Measurements from ENCODE around the gene APPL2.
"Not testable (repeated sequence)": the region's sequence is repeated elsewhere in the genome, so short reads cannot be mapped to it uniquely, and the experiment has no call there.

Gene APPL2

GRCh38 chr12:105235732-105236476, at the start of gene APPL2:
Gene APPL2, minus strand, starts transcription at chr12:105236174. Its CDS starts 162 bp downstream, at chr12:105236012.
- DNase-seq, result peak; percentile 92

DNA sequence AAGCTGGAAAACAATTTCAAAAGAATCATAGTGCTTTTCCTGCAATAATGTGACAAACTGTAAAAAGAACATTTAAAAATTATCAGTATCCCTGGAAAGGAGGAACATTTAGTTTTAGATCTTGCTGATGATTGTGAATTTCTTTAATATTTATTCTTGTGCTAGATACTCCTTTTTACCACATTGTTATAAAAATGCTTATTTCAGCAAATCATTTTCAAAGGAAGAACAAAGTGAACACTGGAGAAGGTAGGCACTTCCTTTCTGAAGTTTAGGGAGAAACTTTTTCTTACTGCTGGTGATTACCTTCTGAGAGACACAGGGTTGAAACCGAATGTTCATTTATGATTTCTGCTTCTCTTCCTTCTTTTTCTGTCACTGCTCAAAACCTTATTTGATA, 49.4 kb upstream of the APPL2 start:
- DNase-seq, result no peak

- no peak for DNase-seq
Observed at GRCh38 chr12:105281694-105282049, 45.7 kb upstream of the APPL2 start.

- DNase-seq, result no peak
Observed at GRCh38 chr12:105280966-105281693, 45.2 kb upstream of the APPL2 start.

DNA sequence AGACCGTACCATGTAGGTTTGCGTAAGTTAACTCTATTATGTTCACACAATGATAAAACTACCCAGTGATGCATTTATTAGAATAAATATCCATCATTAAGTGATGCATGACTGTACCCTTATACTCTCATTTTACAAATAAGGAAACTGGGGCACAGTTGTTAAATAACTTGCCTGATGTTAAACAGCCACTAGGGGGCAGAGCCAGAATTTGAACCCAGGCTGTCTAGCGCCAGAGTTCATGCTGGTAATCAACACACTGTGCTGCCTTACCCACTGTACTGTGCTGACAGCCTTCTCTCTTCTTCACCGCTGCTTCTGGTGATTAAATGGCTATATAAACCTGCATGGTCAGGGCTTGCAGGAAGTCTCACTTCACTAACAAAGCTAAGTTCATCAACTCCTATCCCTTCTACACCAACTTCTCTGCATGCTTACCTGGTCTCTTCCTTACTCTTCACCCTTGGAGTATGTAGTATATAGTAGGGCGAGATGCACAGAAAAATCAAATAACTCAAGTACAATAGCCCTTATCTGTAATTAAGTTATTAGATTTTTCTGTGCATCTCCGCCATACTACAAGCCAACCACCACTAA, 43.6 kb upstream of the APPL2 start:
- DNase-seq, result no peak

DNA sequence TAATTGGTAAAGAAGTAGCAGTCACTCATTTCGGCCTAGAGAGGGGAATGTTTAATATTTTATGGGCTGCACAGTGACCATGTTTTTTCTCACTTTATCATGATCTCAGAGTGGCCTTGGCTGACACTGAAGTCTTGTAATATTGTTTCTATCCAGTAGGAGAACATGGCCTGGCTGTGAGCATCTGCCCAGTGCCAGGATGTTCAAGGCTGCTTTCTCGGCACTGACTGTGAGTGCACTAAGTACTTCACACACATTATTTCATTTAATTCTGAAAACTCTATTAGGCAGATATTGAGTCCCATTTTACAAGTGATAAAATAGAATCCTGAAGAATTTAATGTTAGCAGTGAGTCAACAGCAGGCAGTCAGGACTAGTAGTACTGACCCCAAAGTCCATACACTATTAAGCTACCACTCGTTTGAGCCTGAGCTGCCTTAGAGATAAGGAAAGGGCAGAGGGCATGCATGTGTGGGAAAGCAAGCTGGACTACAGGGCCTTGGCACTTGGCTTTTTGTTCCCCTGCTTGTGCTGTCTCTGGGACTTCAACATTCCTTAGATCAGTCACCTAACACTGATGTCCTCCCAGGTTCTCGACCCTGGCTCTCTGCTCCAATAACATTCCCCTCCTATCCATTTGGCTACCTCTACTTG, 42.2 kb upstream of the APPL2 start:
- DNase-seq, result no peak

DNA sequence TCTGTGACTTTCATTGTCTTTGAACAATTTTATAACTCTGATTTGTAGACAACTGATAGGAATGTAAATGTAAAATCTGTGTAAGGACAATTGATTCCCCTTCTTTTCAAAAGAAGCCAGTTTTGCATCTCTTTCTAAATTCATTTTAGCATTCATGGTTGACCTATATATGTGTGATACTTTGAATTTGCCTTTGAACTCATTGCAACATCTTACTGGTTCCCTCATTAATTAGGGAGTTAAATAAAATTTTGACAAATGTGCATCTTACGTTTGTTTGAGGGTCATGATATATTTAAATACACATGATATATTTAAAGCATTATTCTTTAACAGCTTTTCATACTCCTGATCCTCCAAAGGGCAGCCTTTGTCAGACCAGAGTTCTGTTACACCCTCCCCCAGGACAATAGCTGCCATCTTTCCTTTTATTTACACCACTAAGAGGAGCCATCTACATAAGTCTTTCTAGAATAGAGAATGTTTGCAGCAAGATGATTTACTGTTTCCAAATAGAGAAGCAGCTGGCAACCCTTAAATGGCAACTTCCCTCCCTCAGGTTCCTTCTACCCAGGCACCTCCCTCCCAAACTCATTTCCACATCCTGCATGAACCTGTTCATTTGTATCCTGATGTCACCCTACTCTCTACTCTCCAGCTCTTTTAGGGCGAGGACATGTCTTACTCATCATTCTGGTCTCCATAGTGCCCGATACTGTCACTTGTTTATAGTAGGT, 40.2 kb upstream of the APPL2 start:
- peak; percentile 18 for DNase-seq

- no peak for DNase-seq
Observed at GRCh38 chr12:105274571-105274970, 38.6 kb upstream of the APPL2 start.

- peak; percentile 94 for DNase-seq
Observed at GRCh38 chr12:105273601-105274000, 37.6 kb upstream of the APPL2 start.

DNA sequence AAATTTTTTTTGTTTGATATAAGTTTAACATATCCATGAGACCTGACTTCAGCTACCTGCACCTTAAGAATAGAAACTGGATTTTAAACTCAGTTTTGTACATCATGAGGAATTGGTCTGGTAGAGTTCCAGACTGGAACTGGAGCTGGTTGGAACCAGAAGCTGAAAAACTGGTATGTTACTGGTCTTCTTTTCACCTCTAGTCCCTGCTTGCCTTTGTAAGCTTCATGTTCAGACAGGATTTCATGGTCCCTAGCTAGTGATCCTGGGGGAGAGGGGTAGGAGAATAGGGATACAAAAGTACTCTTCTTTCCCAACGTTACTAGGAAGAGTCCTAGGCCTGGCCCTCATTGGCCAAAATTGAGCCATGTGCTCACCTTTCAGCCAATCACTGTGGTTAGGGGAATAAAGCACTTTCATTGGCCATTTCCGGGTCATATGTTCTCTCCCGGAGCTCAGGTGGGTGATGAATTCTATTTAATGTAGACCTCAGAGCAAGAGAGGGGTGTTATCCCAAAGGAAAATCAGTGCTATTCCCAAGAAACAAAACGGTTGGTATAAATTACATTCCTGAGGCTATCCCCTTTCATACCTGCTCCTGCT, 36.9 kb upstream of the APPL2 start:
- DNase-seq, result peak; percentile 71

GRCh38 chr12:105272152-105272551, 36.2 kb upstream of the APPL2 start:
- no peak for DNase-seq

DNA sequence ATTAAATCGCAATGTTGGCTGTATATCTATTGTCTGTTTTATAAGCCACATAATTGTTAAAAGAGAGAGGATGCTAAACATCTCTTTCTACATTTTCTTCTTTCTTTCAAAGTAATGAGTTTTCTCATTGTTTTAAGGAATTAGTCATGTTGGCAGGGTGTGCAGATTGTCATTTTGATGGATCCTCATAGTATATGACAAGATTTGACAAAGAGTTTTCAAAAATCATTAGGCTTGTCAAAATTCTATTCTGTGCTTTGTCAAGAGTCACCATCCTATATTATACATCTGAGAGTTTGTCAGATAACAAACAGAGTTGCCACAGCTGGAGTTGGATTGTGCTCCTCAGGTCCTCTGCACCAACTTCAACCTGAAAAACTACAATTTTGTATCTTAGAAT, 35.4 kb upstream of the APPL2 start:
- no peak for DNase-seq

DNA sequence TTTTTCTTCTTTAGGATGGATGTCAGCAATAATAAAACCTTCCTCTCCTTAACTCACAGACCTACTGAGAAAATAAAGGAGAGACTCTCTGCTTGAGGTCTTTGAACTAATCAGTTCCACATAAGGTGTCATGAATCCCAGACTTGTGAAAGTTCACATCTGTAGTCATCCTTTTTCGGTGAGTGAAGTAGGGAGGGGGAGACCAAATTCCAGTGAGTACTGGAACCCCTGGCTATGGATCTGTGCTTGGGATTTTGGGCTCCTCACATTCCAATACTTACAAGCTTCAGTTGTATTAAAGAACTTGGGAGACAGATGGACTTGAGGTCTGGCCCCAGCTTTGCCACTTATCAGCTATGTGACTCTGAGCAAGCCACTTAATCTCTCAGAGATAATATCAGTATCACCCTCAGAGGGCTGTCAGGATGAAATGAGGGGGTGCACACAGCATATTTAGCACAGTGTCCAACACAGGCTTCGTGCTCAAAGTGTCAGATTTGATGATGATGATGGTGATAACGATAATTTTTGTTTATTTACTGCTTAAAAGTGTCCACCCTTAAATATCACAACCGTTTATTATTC, 34.8 kb upstream of the APPL2 start:
- DNase-seq, result no peak

DNA sequence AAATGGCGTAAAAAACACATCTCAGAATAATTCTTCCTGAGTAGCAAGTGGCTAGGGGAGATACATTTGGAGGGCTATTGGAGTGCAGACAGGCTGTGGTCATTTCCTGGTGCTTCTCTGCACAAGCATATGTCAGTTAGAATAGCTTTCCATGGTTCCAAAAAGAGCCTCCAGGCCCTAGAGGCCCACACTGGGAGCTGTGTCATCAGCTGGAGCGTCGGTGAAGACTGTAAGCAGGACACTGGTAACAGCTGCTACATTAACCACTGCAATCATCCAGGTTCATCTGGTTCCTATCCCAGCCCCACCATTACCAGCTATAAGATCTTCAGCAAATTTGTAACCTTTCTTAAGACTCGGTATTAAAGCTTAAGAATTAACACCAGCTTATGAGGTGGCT, 31.7 kb upstream of the APPL2 start:
- DNase-seq, result no peak

GRCh38 chr12:105264771-105265170, 28.8 kb upstream of the APPL2 start:
- no peak for DNase-seq

DNA sequence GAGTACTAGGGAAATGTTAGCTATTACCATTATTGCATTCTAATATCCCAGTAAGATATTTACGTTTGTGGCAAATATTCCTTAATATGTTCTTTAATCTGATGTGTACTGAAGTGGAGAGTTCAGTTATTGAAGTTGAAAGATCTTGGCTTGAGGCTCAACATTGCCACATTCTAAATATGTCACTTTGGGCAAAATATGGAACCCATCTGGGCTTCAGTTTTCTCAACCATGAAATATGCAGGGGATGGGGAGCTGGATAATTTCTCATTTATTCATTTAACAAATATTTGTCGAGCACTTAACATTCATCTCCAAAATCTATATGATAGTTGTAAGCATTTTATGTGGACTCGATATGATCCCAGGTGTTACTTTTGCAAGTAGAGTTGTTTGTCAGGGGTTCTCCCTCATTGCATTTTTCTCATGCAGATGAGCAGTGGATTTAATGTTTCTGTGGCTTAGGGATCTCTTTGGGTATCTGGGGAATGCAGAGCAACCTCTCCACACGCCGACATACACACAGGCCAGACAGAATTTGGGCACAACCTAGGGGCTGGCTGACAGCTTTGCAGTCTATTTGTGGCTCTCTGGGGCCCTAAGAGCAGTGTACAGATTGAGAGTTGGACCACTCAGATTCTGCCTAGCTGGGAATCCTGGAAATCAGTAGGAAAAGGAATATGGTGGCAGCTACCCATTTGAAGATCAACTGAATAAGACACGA, 26.6 kb upstream of the APPL2 start:
- no peak for DNase-seq

GRCh38 chr12:105261010-105261409, 25.0 kb upstream of the APPL2 start:
- no peak for DNase-seq

DNA sequence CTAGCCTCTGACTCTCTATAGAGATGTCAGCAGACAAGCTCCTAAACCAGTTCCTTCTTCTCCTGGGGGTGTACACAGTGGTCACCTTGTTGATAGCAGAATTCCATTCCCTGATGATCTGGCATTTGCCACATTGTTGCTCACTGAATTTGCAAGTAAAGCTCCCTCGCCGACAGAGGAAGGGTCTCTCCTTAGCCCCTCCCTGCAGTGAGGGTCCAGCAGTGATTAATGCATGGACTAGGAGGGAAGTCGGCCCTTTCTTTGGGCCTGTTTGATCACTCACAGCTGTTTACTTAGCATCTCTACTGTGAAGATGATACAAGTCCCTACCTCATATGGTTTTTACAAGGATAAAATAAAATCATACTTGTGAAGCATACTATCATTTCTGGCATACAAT, 23.3 kb upstream of the APPL2 start:
- DNase-seq, result no peak

GRCh38 chr12:105257321-105257728, 21.4 kb upstream of the APPL2 start:
- no peak for DNase-seq

- no peak for DNase-seq
Observed at GRCh38 chr12:105256921-105257320, 20.9 kb upstream of the APPL2 start.

GRCh38 chr12:105256431-105256830, 20.5 kb upstream of the APPL2 start:
- not testable (repeated sequence) for DNase-seq

All from NCI-H1105 treated with DMSO at 0.1 percent for 48 hours (cell line).